ENCODE results near the gene MYH7.
"Not testable (repeated sequence)": the region's sequence is repeated elsewhere in the genome, so short reads cannot be mapped to it uniquely, and the experiment has no call there.

The MYH7 gene

DNA sequence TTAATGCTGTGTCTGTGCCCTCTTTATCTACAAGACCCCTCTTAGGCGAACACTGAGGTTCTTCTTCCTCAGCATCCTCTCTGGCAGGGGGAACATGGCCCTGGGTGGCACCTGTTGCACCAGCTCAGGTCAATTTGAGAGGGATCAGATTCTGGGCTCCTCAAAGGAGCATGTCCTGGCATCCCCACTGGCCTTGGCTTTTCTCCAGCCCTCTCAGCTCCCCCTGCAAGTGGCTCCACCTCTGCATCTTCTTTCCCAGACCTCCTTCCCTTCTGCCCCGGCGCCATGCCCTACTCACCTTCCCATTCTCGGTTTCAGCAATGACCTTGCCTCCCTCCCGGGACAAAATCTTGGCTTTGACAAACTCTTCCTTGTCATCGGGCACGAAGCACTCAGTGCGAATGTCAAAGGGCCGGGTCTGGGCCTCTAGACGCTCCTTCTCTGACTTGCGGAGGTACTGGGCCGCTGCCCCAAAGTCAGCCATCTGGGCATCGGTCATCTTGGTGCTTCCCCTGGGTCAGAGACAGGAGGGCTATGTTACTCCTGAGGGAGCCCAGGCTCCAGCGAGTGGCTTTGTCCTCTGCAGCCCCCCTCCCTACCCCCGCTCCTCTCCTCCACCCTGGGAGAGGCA lies 28.6 kb downstream of the MYH7 start:
- DNase-seq, result no peak

DNA sequence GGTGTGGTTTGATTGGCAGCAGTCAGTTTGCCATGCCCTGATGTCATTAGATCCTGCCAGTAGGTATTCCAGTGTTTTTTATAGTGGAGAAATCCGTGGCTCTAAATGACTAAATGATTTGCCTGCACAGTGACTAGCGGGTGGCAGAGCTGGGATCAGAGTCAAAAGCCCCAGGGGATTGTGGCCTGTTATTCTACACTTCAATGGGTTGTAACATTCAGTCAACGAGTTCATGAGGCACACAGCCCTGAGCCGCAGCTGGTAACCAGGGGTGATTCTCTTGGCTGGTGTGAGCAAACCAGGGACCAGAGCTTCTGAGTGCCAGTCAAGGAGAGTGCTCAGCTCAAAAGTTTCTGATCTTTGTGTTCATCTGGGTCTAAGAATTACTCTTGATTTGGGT lies 29.2 kb downstream of the MYH7 start:
- DNase-seq, result no peak

DNA sequence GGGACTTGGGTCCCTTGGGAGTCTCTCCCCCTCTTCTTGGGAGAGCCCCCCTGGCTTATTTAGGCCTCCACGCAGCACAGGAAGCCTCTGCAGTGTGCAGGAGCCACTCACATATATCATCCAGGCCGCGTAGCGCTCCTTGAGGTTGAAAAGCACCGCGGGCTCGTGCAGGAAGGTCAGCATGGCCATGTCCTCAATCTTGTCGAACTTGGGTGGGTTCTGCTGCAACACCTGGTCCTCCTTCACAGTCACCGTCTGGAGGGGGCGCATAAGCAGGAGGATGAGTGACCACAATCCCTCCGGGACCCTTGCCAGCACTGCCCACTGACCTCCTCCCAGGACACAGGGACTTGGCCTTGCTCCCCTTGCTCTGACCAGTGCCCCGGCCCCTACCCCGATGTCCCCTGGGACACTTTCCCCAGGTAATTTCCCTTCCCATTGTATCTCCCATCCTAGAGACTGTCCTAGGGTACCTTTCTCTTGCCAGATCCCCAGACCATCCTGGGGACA lies 29.9 kb downstream of the MYH7 start:
- DNase-seq, result no peak

GRCh38 chr14:23405096-23405495 lies 30.4 kb downstream of the MYH7 start:
- DNase-seq, result no peak

GRCh38 chr14:23404331-23404900 lies 31.0 kb downstream of the MYH7 start:
- no peak for DNase-seq

DNA sequence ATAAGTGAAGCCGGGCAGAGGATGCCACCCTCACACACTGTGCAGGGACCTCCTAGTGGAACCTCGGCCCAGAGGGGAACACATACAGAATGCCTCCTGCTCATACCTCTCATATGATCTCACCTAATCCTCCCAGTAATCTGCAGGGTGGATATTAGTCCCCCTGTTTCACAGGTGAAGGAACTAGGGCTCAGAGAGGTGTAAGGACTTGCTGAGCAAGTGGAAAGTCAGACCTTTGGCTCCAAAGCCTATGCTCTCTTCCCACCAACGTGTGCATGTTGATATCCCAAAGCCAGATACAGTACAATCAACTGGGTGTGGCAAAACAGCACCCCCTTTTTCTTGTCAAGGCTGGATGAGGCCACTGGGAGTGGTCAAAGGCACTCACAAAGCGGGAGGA lies 31.6 kb downstream of the MYH7 start:
- no peak for DNase-seq

DNA sequence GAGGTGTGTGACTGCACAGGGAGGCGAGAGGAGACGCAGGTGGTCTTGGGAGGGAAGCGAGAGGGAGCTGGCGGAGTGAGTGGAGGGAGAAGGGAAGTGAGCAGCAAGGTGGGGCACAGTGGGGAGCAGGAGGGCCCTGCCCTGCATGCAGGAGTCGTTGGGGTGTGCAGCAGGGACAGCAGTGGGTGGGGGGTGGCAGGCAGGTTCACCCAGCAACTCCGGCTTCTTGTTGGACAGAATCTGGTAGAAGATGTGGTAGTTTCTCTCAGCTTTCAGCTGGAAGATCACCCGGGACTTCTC lies 32.4 kb downstream of the MYH7 start:
- no peak for DNase-seq

DNA sequence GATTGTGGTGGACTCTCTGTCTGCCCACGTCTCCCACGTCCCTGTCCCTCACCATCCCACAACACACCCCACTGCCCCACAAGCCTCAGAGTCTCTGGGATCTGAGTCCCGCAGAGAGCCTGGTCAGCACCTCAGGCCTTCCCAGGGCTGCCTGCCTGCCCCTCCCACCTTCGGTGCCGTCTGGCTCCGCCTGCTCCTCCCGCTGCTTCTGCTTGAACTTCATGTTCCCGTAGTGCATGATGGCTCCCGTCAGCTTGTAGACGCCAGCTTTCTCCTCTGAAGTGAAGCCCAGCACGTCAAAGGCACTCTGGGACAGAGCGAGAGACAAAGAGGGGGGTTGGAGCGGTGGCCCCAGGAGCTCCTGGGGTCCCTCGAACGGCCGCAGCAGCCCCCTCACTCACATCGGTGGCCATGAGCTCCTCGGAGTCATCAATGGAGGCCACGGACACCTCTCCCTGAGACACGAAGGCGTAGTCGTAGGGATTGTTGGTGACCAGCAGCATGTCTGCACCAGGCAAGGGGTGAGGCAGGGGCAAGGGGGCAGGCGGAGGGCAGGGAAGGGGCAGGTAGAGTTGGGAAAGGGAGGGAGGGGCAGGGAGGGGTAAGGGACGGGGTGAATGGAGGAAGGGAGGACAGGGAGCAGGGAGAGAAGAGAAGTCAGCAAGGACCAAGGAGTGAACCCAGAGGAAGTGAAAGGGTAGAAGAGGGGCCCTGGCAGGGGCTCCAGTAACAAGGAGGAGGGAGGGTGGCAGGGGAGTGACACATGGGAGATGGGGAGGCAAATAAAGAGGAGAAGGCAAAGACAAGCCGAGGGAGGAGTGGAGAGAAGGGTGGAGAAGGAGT lies 32.9 kb downstream of the MYH7 start:
- no peak for DNase-seq

DNA sequence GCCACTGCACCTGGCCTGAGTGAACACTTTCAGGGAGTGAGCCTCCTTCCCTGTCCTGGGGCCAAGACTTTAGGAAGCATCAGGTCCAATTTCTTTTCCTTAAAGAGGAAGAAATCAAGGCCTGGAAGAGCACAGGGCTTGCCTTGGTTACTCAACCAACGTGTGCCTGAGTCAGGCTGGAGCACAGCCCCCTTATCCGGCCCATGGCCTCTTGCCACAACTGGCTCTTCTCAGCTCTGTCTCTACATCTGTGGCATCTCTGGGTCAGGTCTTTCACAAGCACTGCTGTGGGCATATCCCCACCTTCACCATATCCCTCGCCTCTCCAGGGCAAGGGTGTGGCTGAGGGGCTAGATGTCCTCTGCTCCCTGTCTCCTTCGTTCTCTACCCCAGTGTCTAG lies 34.2 kb downstream of the MYH7 start:
- no peak for DNase-seq

- not testable (repeated sequence) for DNase-seq
These were observed 34.8 kb downstream of the MYH7 start for GRCh38 chr14:23400496-23401149.

DNA sequence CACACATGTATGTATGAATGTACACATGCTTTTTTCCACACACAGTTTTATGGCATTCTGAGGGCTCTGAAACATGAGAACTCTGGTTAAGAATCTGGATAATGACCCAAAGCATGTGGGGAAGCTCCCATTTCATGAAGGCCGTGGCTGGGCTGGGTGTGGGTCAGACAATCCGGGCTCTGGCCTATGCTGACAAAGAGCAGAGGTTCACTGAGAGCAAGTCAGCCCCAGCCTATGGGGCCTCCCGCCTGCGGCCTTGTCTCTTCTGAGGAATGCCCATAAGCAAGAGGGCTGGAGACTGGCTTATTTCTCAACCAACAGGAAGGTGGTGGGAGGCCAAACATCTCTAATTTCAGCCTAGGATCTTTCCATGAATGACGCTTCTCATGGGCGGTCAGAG lies 35.9 kb downstream of the MYH7 start:
- DNase-seq, result no peak

- DNase-seq, result no peak
These were observed 36.3 kb downstream of the MYH7 start for GRCh38 chr14:23399136-23399535.

- DNase-seq, result no peak
These were observed 37.1 kb downstream of the MYH7 start for GRCh38 chr14:23398348-23398747.

GRCh38 chr14:23396781-23397407 lies 38.6 kb downstream of the MYH7 start:
- no peak for DNase-seq

GRCh38 chr14:23396126-23396525 lies 39.3 kb downstream of the MYH7 start:
- DNase-seq, result no peak

DNA sequence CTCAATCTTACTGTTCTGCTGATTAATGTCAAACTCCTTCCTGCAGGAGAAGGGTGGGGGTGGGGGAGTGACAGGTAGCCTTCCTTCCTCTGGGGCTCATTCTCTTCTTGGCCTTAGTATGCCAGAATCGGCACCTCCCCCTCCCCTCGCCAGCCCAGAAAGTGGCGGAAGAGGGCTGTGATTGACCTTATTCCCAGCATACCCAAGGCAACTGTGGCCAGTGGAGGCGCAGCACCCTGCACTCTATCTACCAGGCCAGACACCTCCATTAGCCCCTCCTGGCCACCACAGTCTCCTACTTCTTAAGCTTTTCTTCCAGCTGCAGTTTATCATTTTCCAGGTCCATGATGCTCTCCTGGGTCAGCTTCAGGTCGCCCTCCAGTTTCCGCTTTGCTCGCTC lies 42.8 kb downstream of the MYH7 start:
- no peak for DNase-seq

- not testable (repeated sequence) for DNase-seq
These were observed 45.6 kb downstream of the MYH7 start for GRCh38 chr14:23389871-23390270.

GRCh38 chr14:23389396-23389795 lies 46.1 kb downstream of the MYH7 start:
- no peak for DNase-seq

DNA sequence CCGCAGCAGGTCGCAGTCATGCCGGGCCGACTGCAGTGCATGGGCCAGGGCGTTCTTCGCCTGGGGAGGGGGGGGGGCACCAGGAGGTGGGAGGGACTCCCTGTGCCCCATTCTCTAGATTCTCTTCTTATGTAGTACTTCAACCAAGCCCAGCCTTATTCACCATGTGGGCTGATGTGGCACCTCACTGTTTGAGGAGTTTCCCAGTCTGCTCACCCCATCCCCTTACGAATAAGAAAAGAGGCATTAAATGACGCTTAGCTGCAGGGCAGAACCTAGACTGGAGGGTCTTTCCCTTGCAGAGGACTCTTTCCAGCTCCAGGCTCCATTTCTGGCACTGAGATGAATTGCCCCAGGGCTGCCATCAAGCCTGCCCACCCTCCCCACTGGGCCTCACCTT lies 46.5 kb downstream of the MYH7 start:
- no peak for DNase-seq

DNA sequence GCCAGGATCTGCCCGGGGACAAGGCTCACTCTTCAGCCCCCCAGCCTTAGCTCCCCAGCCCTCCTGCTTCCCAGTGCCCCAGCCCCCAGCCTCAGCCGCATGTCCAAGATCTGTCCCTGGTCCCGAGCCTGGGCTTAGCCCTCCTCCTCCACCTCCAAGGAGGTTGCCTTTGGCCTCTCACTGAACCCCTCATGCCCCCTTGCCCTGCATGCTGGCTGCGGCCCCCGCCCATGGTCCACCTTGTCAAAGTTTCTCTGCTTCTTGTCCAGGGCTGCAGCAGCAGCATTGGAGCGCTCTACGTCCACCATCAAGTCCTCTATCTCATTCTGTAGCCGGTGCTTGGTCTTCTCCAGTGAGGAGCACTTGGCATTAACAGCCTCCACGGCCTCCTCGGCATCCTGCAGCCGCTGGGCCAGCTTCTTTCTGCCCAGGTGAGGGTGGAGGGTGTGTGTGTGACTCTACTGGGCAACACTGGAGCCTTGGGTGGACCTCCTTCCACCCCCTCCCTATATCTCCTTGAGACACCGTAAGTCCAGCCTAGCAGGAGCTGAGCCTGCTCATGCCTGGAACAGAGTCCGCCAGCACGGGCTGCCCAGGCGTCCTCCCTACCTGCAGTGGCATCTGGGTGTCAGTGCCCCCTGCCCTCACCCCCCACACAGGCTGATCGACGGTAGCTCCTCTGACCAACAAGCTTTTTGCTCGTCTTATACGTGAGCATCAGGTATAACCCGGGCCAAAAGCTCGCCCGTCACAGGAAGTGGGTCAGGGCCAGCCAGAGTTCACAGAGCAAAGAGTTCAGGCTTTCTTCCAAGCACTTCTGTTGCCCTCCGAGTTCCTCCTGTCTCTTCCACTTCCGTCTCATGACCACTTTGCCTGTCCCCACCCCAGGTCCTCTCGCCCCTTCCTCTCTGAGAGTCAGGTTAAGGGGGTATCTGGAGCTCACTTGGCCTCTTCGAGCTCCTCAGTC lies 47.3 kb downstream of the MYH7 start:
- DNase-seq, result no peak

- no peak for DNase-seq
These were observed 48.5 kb downstream of the MYH7 start for GRCh38 chr14:23386999-23387398.

- DNase-seq, result not testable (repeated sequence)
These were observed 49.2 kb downstream of the MYH7 start for GRCh38 chr14:23386266-23386657.

Data from left hindlimb (tissue), 1 donor.